CD4-positive, alpha-beta T cell treated with Interleukin-12 subunit alpha and Interleukin-12 subunit beta, for 1 hour (primary cell): ENCODE results near the gene HTT.

ENCODE experiments used
- DNase-seq: peaks from one replicate; pipeline ENCODE4 v3.0.0-alpha.2; 2020

The HTT gene

DNA sequence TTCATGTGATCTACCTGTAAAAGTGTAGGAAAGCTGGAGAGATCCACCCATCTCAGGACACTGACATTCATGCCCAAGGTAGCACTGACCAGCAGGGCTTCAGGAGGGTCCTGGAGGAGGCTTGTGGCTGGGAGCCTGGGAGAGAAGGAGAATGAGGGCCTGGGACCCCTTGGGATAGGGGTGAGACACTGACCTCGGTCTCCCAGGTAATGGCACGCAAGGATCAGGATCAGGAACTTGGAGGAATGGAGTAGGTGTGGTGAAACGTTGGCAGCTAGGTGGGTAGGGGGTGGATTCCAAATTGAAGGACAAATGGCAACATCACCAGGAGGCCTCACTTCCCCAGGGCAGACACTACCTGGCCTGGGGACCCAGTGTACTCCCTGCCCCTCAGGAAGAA lies 206.0 kb downstream of the HTT start:
- no peak for DNase-seq

- DNase-seq, result no peak
Observed at GRCh38 chr4:3283483-3283882, 209.0 kb downstream of the HTT start.

DNA sequence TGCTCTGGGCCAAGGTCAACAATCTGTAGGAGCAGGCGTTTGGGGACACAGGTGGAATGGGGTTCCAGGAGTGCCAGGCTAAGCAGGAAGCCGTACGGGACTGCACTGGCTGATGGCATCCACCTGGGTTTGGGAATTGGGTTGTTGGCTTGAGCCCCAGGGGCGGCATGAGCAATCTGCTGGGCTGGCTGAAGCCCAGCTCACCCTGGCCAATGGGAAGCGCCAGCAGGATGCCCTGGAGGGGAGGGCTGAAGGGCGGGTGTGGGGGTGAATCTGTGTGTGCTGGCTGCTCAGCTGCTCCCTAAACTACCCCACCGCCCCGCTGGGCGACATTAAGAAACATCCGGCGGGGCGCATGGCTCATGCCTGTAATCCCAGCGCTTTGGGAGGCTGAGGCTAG lies 209.4 kb downstream of the HTT start:
- DNase-seq, result no peak

GRCh38 chr4:3284734-3285557 lies 210.5 kb downstream of the HTT start:
- DNase-seq, result no peak

DNA sequence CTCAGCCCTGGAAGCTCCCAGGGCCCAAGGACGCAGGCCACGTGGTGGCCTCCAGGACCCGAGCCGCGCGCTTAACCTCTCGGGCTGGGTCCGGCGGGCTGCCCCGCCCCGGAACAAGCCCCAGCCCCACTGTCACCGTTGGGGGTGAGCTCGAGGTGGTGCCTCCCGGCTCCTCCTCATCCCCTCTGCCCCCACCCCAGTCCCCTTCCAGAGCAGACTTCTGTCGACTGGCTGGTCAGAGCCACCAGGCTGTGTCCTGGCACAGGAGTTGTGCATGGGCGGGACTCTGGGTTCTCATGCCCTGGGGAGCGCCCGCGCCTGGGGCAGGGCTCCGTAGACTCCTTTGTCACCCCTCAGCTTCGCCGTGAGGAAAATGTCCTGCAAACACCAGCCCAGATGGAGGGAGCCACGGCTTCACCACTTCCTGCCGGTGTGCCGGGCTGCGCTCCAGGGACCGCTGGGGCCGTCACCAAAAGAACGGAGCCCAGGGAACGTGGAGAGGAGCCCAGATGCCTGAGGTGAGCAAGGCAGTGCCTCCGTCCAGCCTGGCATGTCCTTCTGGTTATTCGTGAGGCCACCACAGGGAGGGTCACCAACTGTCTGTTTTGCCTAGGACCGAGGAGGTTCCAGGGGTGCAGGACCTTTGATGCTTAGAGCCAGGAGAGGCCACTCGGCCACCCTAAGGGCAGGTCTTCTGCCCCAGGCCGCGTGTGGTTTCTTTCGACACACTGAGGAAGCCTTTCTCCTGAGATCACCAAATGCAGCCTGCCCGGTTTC lies 211.3 kb downstream of the HTT start:
- DNase-seq, result peak; percentile 20

- no peak for DNase-seq
Observed at GRCh38 chr4:3286335-3287175, 212.1 kb downstream of the HTT start.

DNA sequence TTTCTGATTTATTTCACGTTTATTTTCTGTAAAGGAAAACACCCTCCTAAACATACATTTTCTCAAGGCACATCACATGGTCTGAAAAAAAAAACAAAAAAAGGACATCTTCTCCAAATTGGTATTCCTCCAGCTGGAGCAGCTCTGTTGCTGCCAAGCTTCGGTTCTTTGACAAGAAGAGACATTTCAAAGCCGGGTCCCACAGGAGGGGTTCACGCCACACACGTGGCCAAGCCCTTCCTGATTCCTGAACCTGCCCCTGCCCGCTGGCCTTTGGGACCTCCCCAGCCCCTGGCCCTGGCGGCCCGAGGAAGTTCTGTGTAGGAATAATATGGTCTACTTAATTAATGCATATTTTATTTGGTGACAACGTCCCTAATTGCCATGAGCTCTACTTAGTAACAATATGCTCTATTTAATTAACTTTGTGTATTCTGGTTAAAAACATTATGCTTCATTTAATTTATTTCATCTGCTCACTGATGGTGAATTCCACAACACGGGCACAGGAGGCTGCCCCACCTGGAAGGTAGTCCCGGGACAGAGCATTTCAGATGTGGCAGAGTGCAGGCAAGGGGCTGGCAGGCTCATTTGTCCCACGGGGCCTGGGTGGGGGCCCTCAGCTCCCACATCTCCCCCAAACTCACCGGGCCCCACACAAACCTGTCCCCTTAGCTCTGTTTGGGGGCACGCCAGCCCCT lies 212.9 kb downstream of the HTT start:
- no peak for DNase-seq

- DNase-seq, result no peak
Observed at GRCh38 chr4:3287972-3288570, 213.6 kb downstream of the HTT start.

DNA sequence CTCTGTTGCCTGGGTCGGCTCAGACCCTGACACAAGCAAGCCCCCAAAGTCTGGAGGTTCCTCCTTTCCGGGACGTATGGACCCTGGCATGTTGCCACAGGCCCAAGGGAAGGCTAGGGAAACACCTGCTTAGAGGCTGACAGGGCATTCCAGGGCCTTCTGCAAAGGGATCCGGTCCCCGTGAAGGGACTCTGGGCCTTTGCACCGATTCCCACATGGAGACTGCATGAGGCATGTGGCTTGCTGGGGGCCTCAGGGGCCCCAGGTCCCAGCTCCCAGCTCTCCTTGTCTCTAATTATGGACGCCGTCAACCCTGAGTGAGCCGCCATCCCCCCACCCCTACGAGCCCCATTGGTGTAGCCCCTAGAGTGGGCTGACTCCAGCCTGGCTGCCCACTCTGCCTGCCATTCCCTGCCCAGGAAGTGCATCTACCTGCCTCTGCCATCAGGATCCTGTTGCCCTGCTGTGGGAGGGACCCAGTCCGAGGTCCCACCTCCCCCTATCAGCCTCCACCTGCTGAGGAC lies 214.2 kb downstream of the HTT start:
- DNase-seq, result no peak

DNA sequence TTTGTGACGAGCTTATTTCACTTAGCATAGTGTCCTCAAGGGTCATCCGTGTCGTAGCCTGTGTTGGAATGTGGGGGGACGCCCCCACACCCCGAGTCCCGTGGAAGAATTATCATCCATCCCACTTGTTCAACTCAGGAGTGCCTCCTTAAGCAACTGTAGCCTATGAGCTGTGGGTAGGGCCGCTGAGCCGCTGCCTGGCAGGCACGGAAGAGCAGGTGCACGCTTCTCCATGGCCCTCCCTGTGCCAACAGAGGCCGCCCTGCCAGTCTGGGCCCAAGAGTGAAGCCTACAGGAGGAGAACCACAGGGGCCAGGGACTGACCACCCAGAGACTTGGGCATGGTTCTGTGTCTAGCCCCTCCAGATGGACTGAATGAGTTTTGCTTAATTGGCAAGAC lies 216.0 kb downstream of the HTT start:
- DNase-seq, result no peak

GRCh38 chr4:3290889-3291321 lies 216.4 kb downstream of the HTT start:
- DNase-seq, result no peak

DNA sequence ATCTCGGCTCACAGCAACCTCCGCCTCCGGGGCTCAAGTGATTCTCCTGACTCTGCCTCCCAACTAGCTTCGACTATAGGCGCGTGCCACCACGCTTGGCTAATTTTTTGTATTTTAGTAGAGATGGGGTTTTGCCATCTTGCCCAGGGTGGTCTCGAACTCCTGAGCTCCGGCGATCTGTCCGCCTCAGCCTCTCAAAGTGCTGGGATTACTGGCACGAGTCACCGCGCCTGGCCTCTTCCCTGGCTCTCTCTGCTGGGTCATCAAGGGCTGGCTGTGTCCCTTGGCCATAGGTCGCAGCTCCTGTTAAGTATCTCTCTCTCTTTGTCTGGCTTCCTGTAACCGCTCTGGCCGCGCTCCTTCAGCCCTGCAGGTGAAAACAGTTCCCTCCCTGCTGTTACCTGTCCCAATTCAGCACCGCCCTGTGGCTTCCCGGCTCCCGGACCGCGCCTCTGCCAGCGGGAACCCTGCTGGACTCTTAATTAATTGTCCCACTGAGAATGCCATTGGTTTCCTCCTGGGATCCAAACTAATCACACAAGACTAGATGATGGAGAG lies 217.0 kb downstream of the HTT start:
- no peak for DNase-seq

DNA sequence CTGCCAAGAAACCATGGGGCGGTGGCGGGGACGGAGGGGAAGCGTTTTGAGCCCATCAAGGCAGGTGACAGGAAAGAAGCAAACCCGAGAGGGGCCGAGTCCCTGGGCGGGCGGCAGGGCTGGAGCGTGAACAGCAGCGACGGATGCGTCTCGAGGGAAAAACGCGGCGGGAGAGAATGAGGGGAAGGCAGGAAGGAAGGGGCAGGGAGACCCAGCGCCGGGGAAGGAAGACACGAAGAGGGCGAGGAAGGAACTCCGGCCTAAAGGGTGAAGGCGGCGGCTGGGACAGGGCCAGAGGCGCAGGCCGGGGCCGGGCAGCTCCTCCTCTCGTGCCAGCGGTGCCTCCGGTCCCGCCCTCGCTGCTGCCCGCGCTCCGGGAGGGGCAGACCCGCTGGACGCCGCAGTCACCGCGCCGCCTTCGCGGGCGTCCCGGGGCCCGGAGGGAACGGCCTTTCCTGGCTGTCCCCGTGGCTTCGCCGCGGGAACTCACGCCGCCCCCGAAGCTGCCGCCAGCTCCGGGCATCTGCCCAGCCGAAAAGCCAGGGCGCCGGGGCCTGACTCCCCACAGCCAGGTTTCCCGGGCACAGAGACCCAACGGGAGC lies 217.6 kb downstream of the HTT start:
- peak; percentile 22 for DNase-seq

DNA sequence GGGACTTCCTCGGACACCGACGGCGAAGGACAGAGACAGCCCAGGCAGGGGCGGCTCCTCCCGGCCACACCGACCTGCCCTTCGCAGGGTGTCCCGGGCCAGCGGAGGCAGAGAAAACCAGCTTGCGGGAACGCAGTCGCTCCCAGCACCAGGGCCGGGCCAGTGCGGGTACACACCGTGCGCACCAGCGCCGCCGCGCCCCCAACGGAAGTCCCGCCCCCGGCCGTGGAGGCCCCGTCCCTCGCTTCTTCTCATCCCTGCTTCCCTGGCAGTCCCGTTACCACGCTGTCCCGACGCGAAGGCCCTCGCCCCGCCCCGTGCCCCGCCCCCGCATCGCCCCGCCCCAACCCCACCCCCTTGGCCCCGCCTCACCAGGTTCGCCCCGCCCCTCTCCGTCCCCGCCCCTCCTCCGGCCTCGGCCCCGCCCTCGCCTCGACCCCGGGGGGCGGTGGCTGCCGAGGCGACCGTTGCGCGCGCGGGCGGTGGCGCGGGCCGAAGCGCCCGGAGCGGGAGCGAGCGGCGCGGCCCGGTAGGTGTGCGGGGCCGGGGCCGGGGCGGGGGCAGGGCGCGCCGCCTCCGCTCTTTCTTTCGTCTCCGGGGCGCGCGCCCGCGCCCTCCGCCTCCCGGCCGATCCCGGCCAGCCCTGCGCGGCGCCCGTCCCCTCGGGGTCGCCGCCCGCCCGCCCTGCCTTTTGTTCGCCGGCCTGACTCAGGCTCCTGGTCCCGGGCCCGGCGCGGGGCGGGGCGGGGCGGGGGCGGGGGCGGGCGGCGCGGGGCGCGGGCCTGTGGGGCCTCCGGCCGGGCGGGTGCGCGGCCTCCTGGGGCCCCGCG lies 218.3 kb downstream of the HTT start, which contains the start of gene RGS12:
TSS of gene RGS12 (plus strand) at position 451 of the 830 bp plus-strand sequence. CDS start 23,150 bp downstream, outside the sequence.
- peak; percentile 89 for DNase-seq
